HG03342 (cell line): ENCODE data around the gene A4GNT.
"Not testable (repeated sequence)": the region's sequence is repeated elsewhere in the genome, so short reads cannot be mapped to it uniquely, and the experiment has no call there.

Source experiments
- ATAC-seq: cut with Tn5 transposase; IDR thresholded peaks from one replicate; pipeline ENCODE4 v1.9.1; 2021; ENCODE audit warnings: mild to moderate bottlenecking, moderate library complexity; ENCODE audit not compliant: unreplicated experiment

A4GNT gene

GRCh38 chr3:138132239-138132638 lies at the start of gene A4GNT:
Gene A4GNT, minus strand, starts transcription at chr3:138132390. Its CDS starts 1,134 bp downstream, at chr3:138131256.
- ATAC-seq: no peak

DNA sequence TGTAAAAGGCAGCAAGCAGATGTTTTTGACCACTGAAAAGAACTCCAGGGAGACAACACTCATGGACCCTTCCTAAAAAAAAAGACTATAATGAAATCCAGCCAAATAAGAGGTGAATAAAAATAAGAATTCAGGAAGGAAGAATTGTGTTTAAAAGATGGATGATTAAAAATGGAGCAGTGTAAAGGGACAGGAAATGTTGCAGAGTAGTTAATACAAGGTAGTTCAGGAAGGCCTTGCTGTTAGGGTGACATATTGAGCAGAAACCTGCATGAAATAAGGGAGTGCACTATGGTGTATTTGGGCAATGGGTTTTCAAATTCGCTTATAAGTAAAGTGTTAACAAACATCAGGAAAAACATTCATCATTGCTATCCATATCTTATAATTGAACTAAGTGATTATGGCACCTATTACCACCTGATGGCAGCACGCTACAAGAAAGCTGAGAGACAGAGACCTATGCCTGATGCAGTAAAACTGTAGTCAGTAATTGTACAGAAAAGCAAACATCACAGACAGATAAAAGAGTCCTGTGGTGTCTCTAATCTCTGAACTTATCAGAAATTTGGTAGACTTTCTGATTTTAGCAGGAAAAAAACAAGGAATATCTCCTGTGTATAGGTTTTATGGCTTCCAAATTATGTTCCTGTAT lies 48.3 kb upstream of the A4GNT start:
- ATAC-seq: peak; percentile 76

GRCh38 chr3:138174421-138175131 lies 42.4 kb upstream of the A4GNT start, which contains the start of gene DBR1:
Gene DBR1, minus strand, starts transcription at chr3:138174921. Its CDS starts 126 bp downstream, at chr3:138174795.
- ATAC-seq: peak; percentile 89

DNA sequence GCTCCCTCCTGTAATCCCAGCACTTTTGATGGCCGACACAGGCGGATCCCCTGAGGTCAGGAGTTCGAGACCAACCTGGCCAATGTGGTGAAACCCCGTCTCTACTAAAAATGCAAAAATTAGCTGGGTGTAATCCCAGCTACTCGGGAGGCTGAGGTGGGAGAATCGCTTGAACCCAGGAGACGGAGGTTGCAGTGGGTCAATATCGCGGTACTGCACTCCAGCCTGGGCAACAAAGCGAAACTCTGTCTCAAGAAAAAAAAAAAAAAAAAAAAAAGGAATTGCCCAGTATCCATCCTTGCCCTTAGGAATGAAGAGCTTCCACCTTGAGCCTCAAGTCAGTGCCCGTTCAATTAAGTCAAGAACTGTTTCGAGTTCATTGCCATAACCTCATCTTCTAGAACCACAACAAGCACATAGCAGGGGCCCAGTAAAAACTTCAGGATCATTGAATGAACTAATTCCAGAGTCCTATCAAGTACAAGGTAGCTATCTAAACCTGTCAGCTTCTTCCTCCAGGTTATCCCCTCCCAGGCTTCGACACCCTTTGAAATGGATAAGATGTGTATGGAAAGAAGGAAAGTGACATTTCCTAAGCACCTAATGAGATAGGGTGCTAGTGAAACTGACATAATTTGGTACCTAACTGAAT lies 41.7 kb upstream of the A4GNT start:
- no peak for ATAC-seq

DNA sequence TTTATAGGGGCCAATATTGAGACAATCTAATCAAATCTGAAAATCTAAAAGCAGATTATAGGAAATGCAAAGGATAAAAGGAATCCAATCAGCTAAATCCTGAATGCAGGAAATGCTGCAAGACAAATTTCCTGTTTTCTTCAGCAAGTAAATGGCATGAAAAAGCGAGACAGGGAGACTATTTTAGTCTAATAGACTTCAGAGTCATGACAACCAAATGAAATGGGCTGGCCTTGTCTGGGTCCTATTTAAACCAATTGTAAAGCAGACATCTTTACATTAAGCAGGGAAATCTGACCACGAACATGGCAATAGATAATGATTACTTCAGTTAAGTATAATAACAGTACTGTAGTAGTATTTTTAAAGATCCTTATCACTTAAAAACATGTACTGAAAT lies 40.4 kb upstream of the A4GNT start:
- ATAC-seq: no peak

DNA sequence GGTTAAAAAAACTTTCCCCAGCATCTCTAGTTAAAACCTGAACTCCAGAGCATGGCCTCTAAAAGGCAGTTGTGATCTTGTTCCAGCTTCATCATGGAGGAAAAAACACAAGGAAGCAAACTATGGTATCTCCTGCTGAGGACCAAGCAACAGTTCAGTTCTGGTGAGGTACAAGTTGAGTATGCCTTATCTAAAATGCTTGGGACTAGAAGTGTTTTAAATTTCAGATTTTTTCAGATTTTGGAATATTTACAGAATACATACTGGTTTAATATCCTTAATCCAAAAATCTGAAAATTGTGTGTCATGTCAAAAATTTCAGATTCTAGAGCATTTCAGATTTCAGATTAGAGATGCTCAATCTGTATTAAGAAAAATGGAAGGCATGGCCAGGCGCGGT lies 32.9 kb upstream of the A4GNT start:
- ATAC-seq: no peak

DNA sequence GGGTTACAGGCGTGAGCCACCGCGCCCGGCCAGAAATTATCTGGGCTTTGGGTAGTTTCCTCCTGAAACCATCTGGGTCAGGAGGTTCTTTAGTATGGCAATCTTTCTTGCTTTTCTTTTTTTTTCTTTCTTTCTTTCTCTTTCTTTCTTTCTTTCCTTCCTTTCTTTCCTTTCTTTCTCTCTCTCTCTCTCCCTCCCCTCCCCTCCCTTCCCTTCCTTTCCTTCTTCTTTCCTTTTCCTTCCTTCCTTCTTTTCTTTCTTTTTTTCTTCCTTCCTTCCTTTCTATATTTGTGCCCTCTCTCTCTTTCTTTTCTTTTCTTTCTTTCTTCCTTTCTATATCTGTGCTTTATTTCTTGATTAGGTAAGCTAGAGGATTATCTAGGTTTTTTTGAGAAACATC lies 25.6 kb upstream of the A4GNT start:
- no peak for ATAC-seq

DNA sequence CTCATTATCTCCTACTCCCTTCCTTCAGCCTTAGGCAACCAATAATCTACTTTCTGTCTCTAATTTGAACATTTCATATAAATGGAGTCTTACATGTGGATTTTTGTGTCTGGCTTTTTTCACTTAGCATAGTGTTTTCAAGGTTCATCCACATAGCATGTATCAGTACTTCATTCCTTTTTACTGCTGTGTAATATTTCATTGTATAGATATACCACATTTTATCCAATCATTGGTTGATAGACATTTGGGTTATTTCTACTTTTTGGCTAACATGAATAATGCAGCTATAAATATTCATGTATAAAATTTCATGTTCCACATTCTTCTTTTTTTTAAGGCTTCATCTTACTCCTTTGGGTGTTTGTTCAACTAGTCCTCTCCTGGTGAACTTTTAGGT lies 22.3 kb upstream of the A4GNT start:
- ATAC-seq: no peak

- no peak for ATAC-seq
Measured at GRCh38 chr3:138148503-138148902, 16.3 kb upstream of the A4GNT start.

DNA sequence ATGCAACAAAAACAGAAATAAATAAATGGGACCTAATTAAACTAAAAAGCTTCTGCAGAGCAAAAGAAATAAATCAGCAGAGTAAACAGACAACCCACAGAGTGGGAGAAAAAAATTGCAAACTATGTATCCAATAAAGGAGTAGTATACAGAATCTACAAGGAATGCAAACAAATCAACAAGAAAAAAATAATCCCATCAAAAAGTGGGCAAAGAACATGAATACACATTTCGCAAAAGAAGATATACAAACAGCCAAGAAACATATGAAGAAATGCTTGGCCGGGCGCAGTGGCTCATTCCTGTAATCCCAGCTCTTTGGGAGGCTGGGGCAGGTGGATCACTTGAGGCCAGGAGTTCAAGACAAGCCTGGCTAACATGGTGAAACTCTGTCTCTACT lies 10.0 kb upstream of the A4GNT start:
- ATAC-seq: not testable (repeated sequence)

- ATAC-seq: no peak
Measured at GRCh38 chr3:138140940-138141339, 8.8 kb upstream of the A4GNT start.

DNA sequence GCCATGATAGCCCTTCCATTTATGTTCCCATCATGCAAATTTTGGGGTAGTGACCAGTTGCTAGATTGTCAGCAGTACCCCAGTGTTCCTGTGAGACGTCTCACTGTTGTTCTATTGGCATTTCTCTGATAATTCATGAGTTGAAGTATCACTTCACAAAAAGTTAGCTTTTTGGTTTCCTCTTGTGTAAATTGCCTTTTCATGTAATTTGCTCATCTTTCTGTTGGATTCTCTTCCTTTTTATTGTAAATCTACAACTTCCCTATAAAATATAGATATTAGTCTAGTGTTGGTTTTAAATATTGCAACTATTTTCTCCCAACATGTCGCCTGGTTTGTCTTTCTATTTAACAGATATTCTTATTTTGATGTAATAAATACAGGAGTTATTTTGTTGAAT lies 7.5 kb upstream of the A4GNT start:
- ATAC-seq: no peak

DNA sequence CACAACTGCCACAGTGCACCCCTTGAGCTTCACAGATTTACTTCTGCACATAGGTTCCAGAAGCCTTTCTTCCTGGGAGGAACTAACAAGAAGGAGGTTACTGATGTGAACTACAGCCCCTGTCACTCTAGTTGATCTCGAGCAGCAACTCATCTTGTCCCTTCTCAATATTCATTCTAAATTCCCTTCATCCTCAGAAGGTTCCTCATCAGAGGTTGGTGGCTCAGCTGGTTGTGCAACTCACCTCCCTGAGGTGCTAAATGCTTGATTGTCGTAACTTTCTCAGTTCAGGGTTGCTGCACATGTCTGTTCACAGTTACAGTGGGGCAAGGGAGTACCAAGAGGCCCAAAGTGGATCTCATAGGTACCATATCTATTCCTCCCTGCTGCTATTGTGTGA lies 5.7 kb upstream of the A4GNT start:
- ATAC-seq: no peak

DNA sequence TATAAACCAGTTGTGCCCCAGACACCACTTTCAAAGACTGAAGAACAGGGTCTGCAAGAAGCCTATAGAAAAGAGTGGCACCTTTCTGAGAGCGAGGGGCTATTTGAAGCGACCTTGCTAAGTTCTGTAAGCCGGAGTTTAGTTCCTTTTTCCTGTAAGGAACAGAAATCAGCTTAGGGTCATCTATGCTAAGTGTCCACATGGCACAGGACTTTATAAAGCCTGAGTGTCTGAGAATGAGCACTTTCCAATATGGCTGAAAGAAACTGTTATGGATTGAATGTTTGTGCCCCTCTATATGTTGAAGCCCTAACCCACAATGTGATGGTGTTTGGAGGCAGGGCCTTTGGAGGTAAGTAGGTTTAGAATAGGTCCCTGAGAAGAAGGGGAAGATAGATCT lies 4.0 kb upstream of the A4GNT start:
- ATAC-seq: no peak

DNA sequence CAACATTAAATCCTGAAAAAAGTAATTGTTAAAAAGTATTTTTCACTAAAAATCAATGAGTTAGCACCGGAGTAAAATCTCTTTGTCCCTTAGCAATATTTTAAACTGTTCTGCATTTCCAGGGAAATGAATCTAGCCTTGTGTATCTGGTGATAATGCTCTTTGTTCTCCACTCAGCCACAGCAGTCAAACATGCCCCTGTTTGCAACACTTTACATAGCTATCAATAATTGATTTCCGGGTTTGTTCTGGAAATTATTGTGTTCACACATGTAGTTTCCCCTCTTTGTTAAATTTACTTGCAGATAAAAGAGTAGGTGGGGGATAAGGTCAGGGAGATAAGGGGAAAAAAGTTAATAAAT lies 3.6 kb upstream of the A4GNT start:
- ATAC-seq: no peak

DNA sequence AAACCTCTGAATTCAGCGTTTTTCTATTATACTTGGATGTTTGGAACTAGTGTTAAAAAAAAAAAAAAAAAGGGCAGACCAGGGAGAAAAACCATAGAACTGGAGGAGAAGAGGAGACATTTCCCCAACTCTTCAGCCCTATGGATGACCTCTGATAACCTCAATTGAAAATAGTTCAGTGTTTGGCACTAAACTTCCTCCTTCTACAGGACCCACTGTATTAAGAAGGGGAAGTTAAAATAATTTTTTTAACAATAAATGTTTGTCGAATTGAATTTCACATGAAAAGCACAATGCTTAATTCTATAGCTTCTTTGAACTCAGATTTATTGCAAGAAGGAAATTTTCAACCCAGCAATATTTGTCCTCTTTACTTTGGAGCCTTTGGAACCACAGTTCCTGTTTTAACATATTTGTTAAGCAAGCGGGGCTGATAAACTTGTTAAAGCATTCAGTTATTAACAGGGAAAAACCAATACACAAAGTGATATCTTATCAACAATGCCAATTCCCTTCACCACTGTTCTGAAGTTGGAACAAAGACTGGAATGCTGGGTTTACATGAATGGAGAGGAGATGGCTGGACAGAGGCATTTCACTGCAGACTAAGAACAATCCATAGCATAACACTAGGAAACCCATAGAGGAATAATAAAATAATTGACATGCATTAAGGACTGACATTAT lies 3.1 kb upstream of the A4GNT start:
- ATAC-seq: no peak

GRCh38 chr3:138127636-138128365 lies 4.4 kb downstream of the A4GNT start:
- no peak for ATAC-seq

- ATAC-seq: no peak
Measured at GRCh38 chr3:138125548-138126221, 6.5 kb downstream of the A4GNT start.

DNA sequence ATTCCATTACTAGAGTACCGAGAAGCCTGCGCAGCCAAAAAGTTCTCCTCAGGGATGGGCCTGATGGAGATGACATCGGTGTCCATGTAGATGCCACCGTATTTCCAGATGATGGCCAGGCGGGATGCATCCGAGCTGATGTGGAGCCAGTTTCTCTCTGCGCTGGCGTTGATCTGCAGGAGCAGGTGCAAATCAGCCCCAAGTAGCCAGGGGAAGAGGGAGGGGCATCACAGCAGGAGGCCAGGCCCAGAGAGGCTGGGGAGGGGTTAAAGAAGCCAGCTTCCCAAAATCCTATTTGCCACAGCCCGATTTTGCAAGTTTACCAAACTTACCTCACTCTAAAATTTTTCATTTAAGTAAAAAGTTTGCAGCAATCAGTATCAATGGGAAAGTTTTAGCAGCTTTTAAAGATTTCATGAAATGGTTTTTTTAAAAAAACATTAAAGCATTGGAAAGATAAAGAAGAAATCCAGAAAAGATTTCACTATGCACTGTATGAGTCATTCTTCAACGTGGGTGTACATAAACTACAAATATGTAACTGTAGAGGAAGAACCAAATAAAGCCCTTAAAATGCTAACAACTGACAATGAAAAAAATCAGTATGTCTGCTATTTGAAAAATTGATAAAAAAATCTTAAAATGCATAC lies 7.4 kb downstream of the A4GNT start:
- no peak for ATAC-seq

GRCh38 chr3:138124188-138124587 lies 8.0 kb downstream of the A4GNT start:
- no peak for ATAC-seq
